ENCODE data around the gene CTDSPL.

DNA sequence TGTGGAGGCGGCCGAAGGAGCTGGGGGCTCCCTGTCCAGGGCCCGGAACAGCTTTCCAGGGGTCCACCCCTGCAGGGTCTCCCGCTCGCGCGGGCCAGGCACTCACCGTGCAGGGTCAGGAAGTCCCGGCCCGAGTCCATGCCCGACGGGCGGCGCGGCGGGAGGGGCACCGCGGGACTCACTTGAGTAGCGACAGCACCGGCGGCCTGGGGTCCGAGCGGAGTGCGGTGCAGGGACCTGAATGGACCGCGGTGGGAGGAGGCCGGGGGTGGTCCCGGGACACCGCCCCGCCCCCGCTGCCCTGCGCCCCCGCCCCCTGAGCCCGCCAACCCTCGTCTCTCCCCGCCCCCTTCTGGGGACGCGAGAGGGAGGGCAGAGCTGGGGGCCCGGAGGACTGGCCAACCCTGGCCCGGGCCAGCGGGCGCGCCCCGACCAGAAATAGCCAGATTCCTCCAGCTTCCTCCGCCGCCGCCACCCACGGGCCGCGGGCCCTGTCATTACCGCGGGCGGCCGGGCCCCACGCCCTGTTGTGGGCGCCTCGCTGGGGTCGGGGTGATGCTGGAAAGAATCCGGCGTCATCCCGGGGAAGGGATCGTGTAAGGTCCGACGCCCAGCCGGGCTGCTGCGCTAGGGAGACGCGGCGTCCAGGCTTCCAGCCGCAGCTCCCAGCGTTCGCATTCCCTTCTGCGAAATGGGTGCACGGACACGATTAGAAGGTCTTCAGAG lies 167.9 kb downstream of the CTDSPL start, which contains the start of gene PLCD1:
- TF ChIP-seq RAD21 (IDR thresholded peaks at IDR 0.05; ENCODE audit: low read length) (no peak), SIN3A (IDR thresholded peaks at IDR 0.05; ENCODE audit: borderline replicate concordance, low read depth, low read length) (no peak), ZBTB33 (IDR thresholded peaks at IDR 0.05; ENCODE audit: borderline replicate concordance, low read depth) (no peak), EP300 (IDR thresholded peaks at IDR 0.05; ENCODE audit: borderline replicate concordance in 1 of 2, low read depth in 1 of 2, low read length in 1 of 2) (no peak), CTCF (IDR thresholded peaks at IDR 0.05) (no peak), YY1 (IDR thresholded peaks at IDR 0.05; ENCODE audit: low read depth) (no peak)

Measured in SK-N-SH (cell line).